K562 (cell line): ENCODE results near the gene SYNPO2.
"Not testable (repeated sequence)": the region's sequence is repeated elsewhere in the genome, so short reads cannot be mapped to it uniquely, and the experiment has no call there.

Experiments used
- ARID2 ChIP-seq: fragments of 450-650 bp; IDR thresholded peaks from 2 replicates; pipeline ENCODE4 v1.6.1; 2017; ENCODE audit warnings: antibody characterized with exemption, mild to moderate bottlenecking
- PRMT5 ChIP-seq: sonication (generic); formaldehyde crosslinking; IDR thresholded peaks from 2 replicates; pipeline ENCODE4 v1.5.0; 2020; ENCODE audit warnings: missing genetic modification reagents
- PTRF ChIP-seq: fragments of 450-650 bp; IDR thresholded peaks from 2 replicates; pipeline ENCODE4 v1.6.1; 2016; ENCODE audit warnings: mild to moderate bottlenecking, missing genetic modification characterization, missing compliant biosample characterization
- RBBP5 ChIP-seq: fragments of 200-600 bp; sonication (generic); IDR thresholded peaks from 2 replicates; pipeline ENCODE4 v1.6.1; 2012; ENCODE audit warnings: borderline replicate concordance, mild to moderate bottlenecking, low read length, control low read depth, inconsistent platforms; ENCODE audit not compliant: insufficient read depth, poor library complexity, severe bottlenecking
- RCOR1 ChIP-seq, 2 experiments: IDR thresholded peaks; 2 replicates each; pipeline ENCODE4 v1.6.1; 2012; ENCODE audit warnings: low read depth in 2 of 2, low read length in 2 of 2, borderline replicate concordance in 1 of 2, improper control_type of control experiment in 1 of 2
- SRSF1 ChIP-seq: fragments of 200-400 bp; formaldehyde crosslinking; IDR thresholded peaks from 2 replicates; pipeline ENCODE4 v1.6.1; 2017; ENCODE audit warnings: mild to moderate bottlenecking, low read depth, low read length, moderate library complexity
- TRIM28 ChIP-seq: fragments of 450-650 bp; IDR thresholded peaks from 2 replicates; pipeline ENCODE4 v1.6.1; 2017
- ZEB2 ChIP-seq: fragments of 450-650 bp; IDR thresholded peaks from 2 replicates; pipeline ENCODE4 v1.6.1; 2016
- ZNF121 ChIP-seq: sonication (generic); formaldehyde crosslinking; conservative IDR thresholded peaks from 2 replicates; pipeline ENCODE4 v1.8.0; 2022; ENCODE audit warnings: missing genetic modification reagents
- TF ChIP-seq, protein P1 (sequence below): fragments of 250-450 bp; sonication (Bioruptor Pico); IDR thresholded peaks from 2 replicates; pipeline ENCODE4 v1.8.0; 2021; ENCODE audit warnings: borderline replicate concordance, mild to moderate bottlenecking, moderate library complexity; ENCODE audit not compliant: poor library complexity, severe bottlenecking
- TF ChIP-seq, protein P2 (sequence below): fragments of 450-650 bp; IDR thresholded peaks from 2 replicates; pipeline ENCODE4 v1.6.1; 2014; ENCODE audit warnings: low read depth, mild to moderate bottlenecking, moderate library complexity, borderline replicate concordance

GRCh38 chr4:119067125-119067524 is 178.5 kb downstream of the SYNPO2 start:
- not testable (repeated sequence) for TF ChIP-seq PRMT5; ARID2; RCOR1 (IDR thresholded peaks at IDR 0.05; ENCODE audit: borderline replicate concordance in 1 of 2, low read depth in 2 of 2, low read length in 2 of 2); PTRF; SRSF1; RBBP5; ZNF121 (CRISPR knock-in tag); ZEB2; TRIM28
- TF ChIP-seq, protein P1, sequence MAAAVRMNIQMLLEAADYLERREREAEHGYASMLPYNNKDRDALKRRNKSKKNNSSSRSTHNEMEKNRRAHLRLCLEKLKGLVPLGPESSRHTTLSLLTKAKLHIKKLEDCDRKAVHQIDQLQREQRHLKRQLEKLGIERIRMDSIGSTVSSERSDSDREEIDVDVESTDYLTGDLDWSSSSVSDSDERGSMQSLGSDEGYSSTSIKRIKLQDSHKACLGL (CRISPR knock-in tag): not testable (repeated sequence)
- TF ChIP-seq, protein P2, sequence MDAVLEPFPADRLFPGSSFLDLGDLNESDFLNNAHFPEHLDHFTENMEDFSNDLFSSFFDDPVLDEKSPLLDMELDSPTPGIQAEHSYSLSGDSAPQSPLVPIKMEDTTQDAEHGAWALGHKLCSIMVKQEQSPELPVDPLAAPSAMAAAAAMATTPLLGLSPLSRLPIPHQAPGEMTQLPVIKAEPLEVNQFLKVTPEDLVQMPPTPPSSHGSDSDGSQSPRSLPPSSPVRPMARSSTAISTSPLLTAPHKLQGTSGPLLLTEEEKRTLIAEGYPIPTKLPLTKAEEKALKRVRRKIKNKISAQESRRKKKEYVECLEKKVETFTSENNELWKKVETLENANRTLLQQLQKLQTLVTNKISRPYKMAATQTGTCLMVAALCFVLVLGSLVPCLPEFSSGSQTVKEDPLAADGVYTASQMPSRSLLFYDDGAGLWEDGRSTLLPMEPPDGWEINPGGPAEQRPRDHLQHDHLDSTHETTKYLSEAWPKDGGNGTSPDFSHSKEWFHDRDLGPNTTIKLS: not testable (repeated sequence)
